Type B pancreatic cell (in vitro differentiated cells): ENCODE data around the gene ASB10. TPM values are rescaled to one million over a fixed set of nuclear protein-coding genes. Genes with fewer than 3 reads are reported as not detected.
A peak's percentile ranks its signal among the peaks of the same experiment; 100 is the strongest.

Source experiments
- DNase-seq: peaks from one replicate; pipeline ENCODE4 v3.0.0; 2021; ENCODE audit warnings: mixed read lengths; ENCODE audit not compliant: unreplicated experiment; ENCODE audit errors: extremely low spot score
- H3K27ac Mint-ChIP-seq: 2 replicates; pipeline ENCODE4 v1.8.0; 2021; ENCODE audit warnings: mild to moderate bottlenecking, mixed read lengths
- H3K27me3 Mint-ChIP-seq: 2 replicates; pipeline ENCODE4 v1.8.0; 2021; ENCODE audit warnings: mixed read lengths
- H3K36me3 Mint-ChIP-seq: 2 replicates; pipeline ENCODE4 v1.8.0; 2021; ENCODE audit warnings: mixed read lengths
- H3K4me1 Mint-ChIP-seq: one replicate; pipeline ENCODE4 v1.8.0; 2021; ENCODE audit warnings: mixed read lengths; ENCODE audit not compliant: unreplicated experiment
- H3K4me3 Mint-ChIP-seq: 2 replicates; pipeline ENCODE4 v1.8.0; 2021; ENCODE audit warnings: mild to moderate bottlenecking, mixed read lengths
- H3K9me3 Mint-ChIP-seq: 2 replicates; pipeline ENCODE4 v1.8.0; 2021; ENCODE audit warnings: mixed read lengths
- total RNA-seq: library from RNA; stranded (reverse); gene quantifications from 2 replicates; pipeline ENCODE4 v1.2.1, GENCODE V29; 2021; ENCODE audit warnings: low replicate concordance
- TF ChIP-seq, protein P1 (sequence below): fragments of 200-600 bp; sonication (generic); conservative IDR thresholded peaks from 2 replicates; pipeline ENCODE4 v1.5.0; 2021; ENCODE audit warnings: antibody characterized with exemption, mild to moderate bottlenecking

The ASB10 gene
- total RNA-seq, 1 donor from 2014 or later, result not detected

GRCh38 chr7:151226560-151226874, 39.5 kb upstream of the ASB10 start:
- H3K4me3 Mint-ChIP-seq, result peak overlapping the region; percentile 99
- peak overlapping the region; percentile 98 for H3K27ac Mint-ChIP-seq
- H3K27me3 Mint-ChIP-seq, result no peaks in the 10 kb centered on the region
- H3K4me1 Mint-ChIP-seq, result peaks cover 37% of the 10 kb centered on the region
- DNase-seq, result no peak
- H3K36me3 Mint-ChIP-seq, result peaks cover 21% of the 10 kb centered on the region
- H3K9me3 Mint-ChIP-seq, result no peaks in the 10 kb centered on the region
- TF ChIP-seq, protein P1, sequence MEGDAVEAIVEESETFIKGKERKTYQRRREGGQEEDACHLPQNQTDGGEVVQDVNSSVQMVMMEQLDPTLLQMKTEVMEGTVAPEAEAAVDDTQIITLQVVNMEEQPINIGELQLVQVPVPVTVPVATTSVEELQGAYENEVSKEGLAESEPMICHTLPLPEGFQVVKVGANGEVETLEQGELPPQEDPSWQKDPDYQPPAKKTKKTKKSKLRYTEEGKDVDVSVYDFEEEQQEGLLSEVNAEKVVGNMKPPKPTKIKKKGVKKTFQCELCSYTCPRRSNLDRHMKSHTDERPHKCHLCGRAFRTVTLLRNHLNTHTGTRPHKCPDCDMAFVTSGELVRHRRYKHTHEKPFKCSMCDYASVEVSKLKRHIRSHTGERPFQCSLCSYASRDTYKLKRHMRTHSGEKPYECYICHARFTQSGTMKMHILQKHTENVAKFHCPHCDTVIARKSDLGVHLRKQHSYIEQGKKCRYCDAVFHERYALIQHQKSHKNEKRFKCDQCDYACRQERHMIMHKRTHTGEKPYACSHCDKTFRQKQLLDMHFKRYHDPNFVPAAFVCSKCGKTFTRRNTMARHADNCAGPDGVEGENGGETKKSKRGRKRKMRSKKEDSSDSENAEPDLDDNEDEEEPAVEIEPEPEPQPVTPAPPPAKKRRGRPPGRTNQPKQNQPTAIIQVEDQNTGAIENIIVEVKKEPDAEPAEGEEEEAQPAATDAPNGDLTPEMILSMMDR, result no peak

- TF ChIP-seq, protein P1, result no peak
- H3K36me3 Mint-ChIP-seq, result peaks cover 21% of the 10 kb centered on the region
- H3K27ac Mint-ChIP-seq, result peak overlapping the region; percentile 98
- peaks cover 32% of the 10 kb centered on the region for H3K4me1 Mint-ChIP-seq
- H3K4me3 Mint-ChIP-seq, result peak overlapping the region; percentile 99
- no peaks in the 10 kb centered on the region for H3K9me3 Mint-ChIP-seq
- no peaks in the 10 kb centered on the region for H3K27me3 Mint-ChIP-seq
- no peak for DNase-seq
Measured at GRCh38 chr7:151225948-151226510, 39.0 kb upstream of the ASB10 start.

DNA sequence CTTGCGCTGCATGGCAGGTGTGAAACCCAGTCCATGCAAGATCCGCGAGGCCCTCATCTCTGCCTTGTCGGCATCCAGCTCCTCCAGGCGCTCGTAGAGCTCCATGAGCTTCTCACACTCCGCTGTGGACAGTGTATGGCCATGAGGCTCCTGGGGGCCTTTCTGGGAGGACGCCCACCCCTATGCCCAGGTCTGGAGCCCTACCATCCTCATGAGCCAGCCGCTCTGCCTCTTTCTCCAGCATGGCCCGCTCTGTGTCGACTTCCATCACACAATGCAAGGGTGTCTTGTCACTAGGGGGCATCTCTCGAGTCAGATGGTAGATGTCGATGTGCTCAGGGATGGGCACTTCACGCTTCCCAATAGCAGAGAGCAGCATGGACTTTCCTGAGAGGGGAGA, 36.7 kb upstream of the ASB10 start:
- TF ChIP-seq, protein P1, result no peak
- no peak overlapping the region for H3K27ac Mint-ChIP-seq
- no peak overlapping the region for H3K4me3 Mint-ChIP-seq
- DNase-seq, result no peak
- peaks cover 32% of the 10 kb centered on the region for H3K4me1 Mint-ChIP-seq
- peaks cover 29% of the 10 kb centered on the region for H3K36me3 Mint-ChIP-seq
- no peaks in the 10 kb centered on the region for H3K27me3 Mint-ChIP-seq
- no peaks in the 10 kb centered on the region for H3K9me3 Mint-ChIP-seq

GRCh38 chr7:151218170-151218569, 31.1 kb upstream of the ASB10 start:
- Mint-ChIP-seq H3K27ac (no peak overlapping the region), H3K4me3 (no peak overlapping the region), H3K9me3 (no peaks in the 10 kb centered on the region), H3K4me1 (no peaks in the 10 kb centered on the region), H3K27me3 (no peaks in the 10 kb centered on the region), H3K36me3 (peaks cover 44% of the 10 kb centered on the region)
- DNase-seq, result no peak
- TF ChIP-seq, protein P1, result no peak

GRCh38 chr7:151215396-151215795, 28.3 kb upstream of the ASB10 start:
- Mint-ChIP-seq H3K27me3 (no peaks in the 10 kb centered on the region), H3K36me3 (peaks cover 39% of the 10 kb centered on the region), H3K27ac (no peak overlapping the region), H3K4me3 (no peak overlapping the region), H3K9me3 (no peaks in the 10 kb centered on the region), H3K4me1 (no peaks in the 10 kb centered on the region)
- no peak for DNase-seq
- TF ChIP-seq, protein P1, result no peak

GRCh38 chr7:151213826-151214225, 26.8 kb upstream of the ASB10 start:
- TF ChIP-seq, protein P1, result no peak
- H3K9me3 Mint-ChIP-seq, result no peaks in the 10 kb centered on the region
- H3K36me3 Mint-ChIP-seq, result peaks cover 33% of the 10 kb centered on the region
- no peak overlapping the region for H3K4me3 Mint-ChIP-seq
- no peak for DNase-seq
- H3K4me1 Mint-ChIP-seq, result no peaks in the 10 kb centered on the region
- H3K27ac Mint-ChIP-seq, result no peak overlapping the region
- peaks cover 4% of the 10 kb centered on the region for H3K27me3 Mint-ChIP-seq
